ENCODE data around the gene OVAAL.

- TF ChIP-seq CTCF (conservative IDR thresholded peaks at IDR 0.05) (no peak), ZFX (IDR thresholded peaks at IDR 0.05) (no peak)
Observed at GRCh38 chr1:180577361-180577760, 18.6 kb downstream of the OVAAL start.
